Astrocyte (in vitro differentiated cells and primary cell): ENCODE data around the gene PITPNM3. TPM values are rescaled to one million over a fixed set of nuclear protein-coding genes. Genes with fewer than 3 reads are reported as not detected.

Experiments
- DNase-seq: peaks from one replicate; pipeline ENCODE4 v3.0.0-alpha.2; 2010; ENCODE audit warnings: low read depth
- FAIRE-seq: peaks from 2 replicates; lab custom pipeline; 2011; peaks lifted over from hg19 to GRCh38; lab: Jason Lieb, UNC
- H2AFZ ChIP-seq: 2 replicates; pipeline ENCODE4 v1.6.0; 2012; ENCODE audit warnings: low read depth, low read length, inconsistent platforms
- H3K27ac ChIP-seq: 2 replicates; pipeline ENCODE4 v1.5.1; 2011; ENCODE audit warnings: low read depth, low read length, inconsistent platforms
- H3K27me3 ChIP-seq: 2 replicates; pipeline ENCODE4 v1.6.0; 2011; ENCODE audit warnings: low read length, inconsistent platforms; ENCODE audit not compliant: insufficient read depth
- H3K36me3 ChIP-seq: 2 replicates; pipeline ENCODE4 v1.5.1; 2011; ENCODE audit warnings: low read length, inconsistent platforms; ENCODE audit not compliant: insufficient read depth
- H3K4me1 ChIP-seq: 2 replicates; pipeline ENCODE4 v1.5.1; 2011; ENCODE audit warnings: low read length, inconsistent platforms; ENCODE audit not compliant: insufficient read depth
- H3K4me2 ChIP-seq: 2 replicates; pipeline ENCODE4 v1.6.0; 2012; ENCODE audit warnings: low read length, inconsistent platforms
- H3K4me3 ChIP-seq: 2 replicates; pipeline ENCODE4 v1.5.1; 2011; ENCODE audit warnings: low read depth, mild to moderate bottlenecking, low read length, inconsistent platforms; ENCODE audit not compliant: insufficient read depth
- H3K79me2 ChIP-seq: 2 replicates; pipeline ENCODE4 v1.6.0; 2012; ENCODE audit warnings: mild to moderate bottlenecking, low read length, inconsistent platforms; ENCODE audit not compliant: insufficient read depth
- H3K9ac ChIP-seq: 2 replicates; pipeline ENCODE4 v1.6.0; 2012; ENCODE audit warnings: mild to moderate bottlenecking, low read length, inconsistent platforms
- H3K9me3 ChIP-seq: 2 replicates; pipeline ENCODE4 v1.5.1; 2012; ENCODE audit warnings: low read depth, mild to moderate bottlenecking, low read length, inconsistent platforms; ENCODE audit not compliant: insufficient read depth
- H4K20me1 ChIP-seq: 2 replicates; pipeline ENCODE4 v1.6.0; 2012; ENCODE audit warnings: low read length, inconsistent platforms; ENCODE audit not compliant: insufficient read depth
- H3K27ac Mint-ChIP-seq: one replicate; pipeline ENCODE4 v1.8.0; 2021; ENCODE audit warnings: mild to moderate bottlenecking, mixed read lengths; ENCODE audit not compliant: unreplicated experiment
- H3K27me3 Mint-ChIP-seq: one replicate; pipeline ENCODE4 v1.8.0; 2021; ENCODE audit warnings: low read depth, mixed read lengths; ENCODE audit not compliant: unreplicated experiment
- H3K36me3 Mint-ChIP-seq: one replicate; pipeline ENCODE4 v1.8.0; 2021; ENCODE audit warnings: low read depth, mixed read lengths; ENCODE audit not compliant: unreplicated experiment
- H3K4me1 Mint-ChIP-seq: one replicate; pipeline ENCODE4 v1.8.0; 2021; ENCODE audit warnings: low read depth, mixed read lengths; ENCODE audit not compliant: unreplicated experiment
- H3K4me3 Mint-ChIP-seq: one replicate; pipeline ENCODE4 v1.8.0; 2021; ENCODE audit warnings: mild to moderate bottlenecking, moderate library complexity, mixed read lengths; ENCODE audit not compliant: unreplicated experiment
- H3K9me3 Mint-ChIP-seq: one replicate; pipeline ENCODE4 v1.8.0; 2021; ENCODE audit warnings: mild to moderate bottlenecking, mixed read lengths; ENCODE audit not compliant: unreplicated experiment
- EZH2 ChIP-seq: IDR thresholded peaks from 2 replicates; pipeline ENCODE4 v1.6.1; 2012; ENCODE audit warnings: mild to moderate bottlenecking, low read length, inconsistent platforms; ENCODE audit not compliant: insufficient read depth
- total RNA-seq: library from RNA; stranded (reverse); gene quantifications from 2 replicates; pipeline ENCODE4 v1.2.1, GENCODE V29; 2021
- TF ChIP-seq, protein P1 (sequence below): IDR thresholded peaks from 2 replicates; pipeline ENCODE4 v1.5.1; 2011; ENCODE audit warnings: low read depth, mild to moderate bottlenecking, inconsistent platforms, low read length, moderate library complexity; ENCODE audit not compliant: insufficient read depth

The PITPNM3 gene
- total RNA-seq, 1 donor from 2014 or later, result 1.3 TPM

DNA sequence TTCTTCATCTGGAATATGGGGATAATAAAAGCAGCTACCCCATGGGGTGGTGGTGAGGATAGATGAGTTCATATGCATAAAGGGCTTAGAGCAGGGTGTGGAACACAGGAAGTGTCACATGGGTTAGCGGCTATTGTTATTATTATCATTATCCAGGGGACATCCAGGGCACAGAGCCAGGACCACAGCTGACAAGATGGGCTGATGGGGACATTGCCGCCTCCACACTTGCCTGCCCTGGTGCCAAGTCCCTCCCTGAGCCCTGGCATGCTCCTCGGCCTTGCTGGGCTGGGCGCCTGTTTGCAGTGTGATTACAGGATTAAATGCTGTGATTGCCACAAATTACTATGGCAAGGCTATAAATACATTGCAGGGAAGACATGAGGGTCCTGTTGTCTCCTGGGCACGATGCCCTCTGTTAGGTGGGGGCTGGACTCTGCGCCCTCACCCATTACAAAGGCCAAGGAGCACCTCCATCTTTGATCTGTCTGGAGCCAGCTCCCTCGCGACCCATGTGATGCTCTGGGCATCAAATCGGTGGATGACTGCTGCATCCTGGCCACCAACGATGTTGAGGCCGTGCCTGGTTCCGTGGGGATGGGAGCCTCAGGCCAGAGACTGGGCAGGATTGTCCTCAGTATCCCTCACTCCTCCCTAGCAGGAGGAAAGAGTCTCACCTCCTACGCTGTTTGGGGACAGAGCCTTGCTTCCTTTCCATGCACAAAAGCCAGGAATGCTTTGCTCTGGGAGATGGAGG is 68.9 kb downstream of the PITPNM3 start:
- Mint-ChIP-seq H3K27ac (no peak overlapping the region), H3K4me1 (peaks cover 8% of the 10 kb centered on the region), H3K27me3 (peaks cover 43% of the 10 kb centered on the region), H3K36me3 (peaks cover 4% of the 10 kb centered on the region), H3K9me3 (no peaks in the 10 kb centered on the region), H3K4me3 (no peak overlapping the region)
- TF ChIP-seq, protein P1, sequence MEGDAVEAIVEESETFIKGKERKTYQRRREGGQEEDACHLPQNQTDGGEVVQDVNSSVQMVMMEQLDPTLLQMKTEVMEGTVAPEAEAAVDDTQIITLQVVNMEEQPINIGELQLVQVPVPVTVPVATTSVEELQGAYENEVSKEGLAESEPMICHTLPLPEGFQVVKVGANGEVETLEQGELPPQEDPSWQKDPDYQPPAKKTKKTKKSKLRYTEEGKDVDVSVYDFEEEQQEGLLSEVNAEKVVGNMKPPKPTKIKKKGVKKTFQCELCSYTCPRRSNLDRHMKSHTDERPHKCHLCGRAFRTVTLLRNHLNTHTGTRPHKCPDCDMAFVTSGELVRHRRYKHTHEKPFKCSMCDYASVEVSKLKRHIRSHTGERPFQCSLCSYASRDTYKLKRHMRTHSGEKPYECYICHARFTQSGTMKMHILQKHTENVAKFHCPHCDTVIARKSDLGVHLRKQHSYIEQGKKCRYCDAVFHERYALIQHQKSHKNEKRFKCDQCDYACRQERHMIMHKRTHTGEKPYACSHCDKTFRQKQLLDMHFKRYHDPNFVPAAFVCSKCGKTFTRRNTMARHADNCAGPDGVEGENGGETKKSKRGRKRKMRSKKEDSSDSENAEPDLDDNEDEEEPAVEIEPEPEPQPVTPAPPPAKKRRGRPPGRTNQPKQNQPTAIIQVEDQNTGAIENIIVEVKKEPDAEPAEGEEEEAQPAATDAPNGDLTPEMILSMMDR, result no peak
- TF ChIP-seq EZH2, result no peak
- H3K27ac ChIP-seq, result no peak overlapping the region
- H3K4me1 ChIP-seq, result no peaks in the 10 kb centered on the region
- no peaks in the 10 kb centered on the region for H3K27me3 ChIP-seq
- H4K20me1 ChIP-seq, result no peaks in the 10 kb centered on the region
- no peaks in the 10 kb centered on the region for H3K79me2 ChIP-seq
- no peak overlapping the region for H3K4me3 ChIP-seq
- no peak overlapping the region for H3K9ac ChIP-seq
- DNase-seq, result no peak
- H2AFZ ChIP-seq, result no peak overlapping the region
- no peak for FAIRE-seq
- no peaks in the 10 kb centered on the region for H3K9me3 ChIP-seq
- no peaks in the 10 kb centered on the region for H3K36me3 ChIP-seq
- H3K4me2 ChIP-seq, result no peak overlapping the region

DNA sequence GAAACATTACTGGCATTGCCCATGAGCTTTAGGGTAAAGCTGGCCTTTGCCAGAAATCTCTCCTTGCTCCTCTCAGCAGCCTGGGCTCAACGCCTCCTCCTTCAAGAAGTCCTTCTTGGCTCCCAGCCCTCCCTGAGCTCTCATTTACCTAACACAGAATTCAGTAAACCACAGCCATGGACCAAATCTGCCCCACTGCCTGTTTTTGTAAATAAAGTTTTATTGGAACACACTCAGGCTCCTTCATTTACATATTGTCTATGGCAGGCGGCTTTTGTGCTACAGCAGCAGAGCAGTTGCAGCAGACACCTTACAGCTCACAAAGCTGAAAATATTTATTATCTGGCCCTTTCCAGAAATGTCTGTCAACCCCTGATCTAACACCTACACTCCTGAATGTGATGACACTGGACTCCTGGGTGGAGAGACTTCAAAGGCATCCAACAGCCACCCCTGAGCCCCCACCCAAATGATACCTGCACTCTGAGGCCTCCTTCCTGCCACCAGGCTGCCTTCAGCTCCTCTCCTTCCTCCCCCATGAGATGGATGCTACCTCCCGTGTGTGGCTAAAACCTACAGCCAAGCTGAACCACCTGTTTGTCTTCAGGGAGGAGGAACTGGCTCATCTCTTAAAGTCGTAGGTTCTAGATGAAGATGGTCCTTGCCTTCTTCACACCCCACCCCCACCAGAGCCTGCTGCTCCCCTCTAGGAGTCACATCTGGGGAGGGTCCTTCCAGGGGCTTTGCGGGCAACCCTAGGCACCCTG is 70.5 kb downstream of the PITPNM3 start:
- FAIRE-seq, result no peak

More for the DNA sequence above, 70.5 kb downstream of the PITPNM3 start:
- H3K4me1 ChIP-seq, result no peaks in the 10 kb centered on the region
- Mint-ChIP-seq H3K4me3 (no peak overlapping the region), H3K27me3 (peaks cover 58% of the 10 kb centered on the region), H3K4me1 (peaks cover 10% of the 10 kb centered on the region), H3K27ac (no peak overlapping the region), H3K36me3 (peaks cover 4% of the 10 kb centered on the region), H3K9me3 (no peaks in the 10 kb centered on the region)
- no peaks in the 10 kb centered on the region for H3K36me3 ChIP-seq
- no peak overlapping the region for H3K4me3 ChIP-seq
- H3K79me2 ChIP-seq, result no peaks in the 10 kb centered on the region
- H3K9me3 ChIP-seq, result no peaks in the 10 kb centered on the region
- DNase-seq, result no peak
- no peak overlapping the region for H3K27ac ChIP-seq
- TF ChIP-seq, protein P1, result no peak
- no peak overlapping the region for H3K9ac ChIP-seq
- H4K20me1 ChIP-seq, result no peaks in the 10 kb centered on the region
- H3K27me3 ChIP-seq, result no peaks in the 10 kb centered on the region
- no peak overlapping the region for H2AFZ ChIP-seq
- no peak overlapping the region for H3K4me2 ChIP-seq
